OCI-LY1 (cell line): ENCODE data around the gene HDAC11.

Experiments
- EZH2 ChIP-seq: fragments of 200-600 bp; sonication (generic), shearing (Covaris generic); IDR thresholded peaks from 2 replicates; pipeline ENCODE4 v1.8.0; 2017; ENCODE audit warnings: borderline replicate concordance, mixed run types, mild to moderate bottlenecking, antibody characterized with exemption, low read length, moderate library complexity, mixed read lengths
- TF ChIP-seq, protein P1 (sequence below): fragments of 200-600 bp; sonication (generic), shearing (Covaris generic); IDR thresholded peaks from 2 replicates; pipeline ENCODE4 v1.5.1; 2017; ENCODE audit warnings: mild to moderate bottlenecking, antibody characterized with exemption, low read length, moderate library complexity, mixed read lengths

DNA sequence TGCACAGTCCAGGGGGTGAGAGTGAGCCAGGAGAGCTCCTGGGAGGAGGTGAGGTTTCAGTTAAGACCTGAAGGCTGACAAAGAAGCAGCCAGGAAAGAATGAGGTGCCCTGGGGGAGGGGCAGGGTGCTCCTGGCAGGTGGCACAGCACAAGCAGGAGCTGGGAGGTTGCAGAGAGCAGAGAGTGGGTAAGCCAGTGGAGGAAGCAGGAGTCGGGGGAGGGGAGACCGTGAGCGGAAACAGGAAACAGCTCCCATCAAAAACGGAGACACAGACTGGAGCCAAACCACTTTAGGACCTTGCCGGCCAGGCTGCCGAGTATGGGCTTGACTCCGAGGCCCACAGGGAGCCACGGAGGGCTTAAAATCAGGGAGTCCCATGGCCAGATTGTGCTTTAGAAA is 56.7 kb downstream of the HDAC11 start:
- TF ChIP-seq, protein P1, sequence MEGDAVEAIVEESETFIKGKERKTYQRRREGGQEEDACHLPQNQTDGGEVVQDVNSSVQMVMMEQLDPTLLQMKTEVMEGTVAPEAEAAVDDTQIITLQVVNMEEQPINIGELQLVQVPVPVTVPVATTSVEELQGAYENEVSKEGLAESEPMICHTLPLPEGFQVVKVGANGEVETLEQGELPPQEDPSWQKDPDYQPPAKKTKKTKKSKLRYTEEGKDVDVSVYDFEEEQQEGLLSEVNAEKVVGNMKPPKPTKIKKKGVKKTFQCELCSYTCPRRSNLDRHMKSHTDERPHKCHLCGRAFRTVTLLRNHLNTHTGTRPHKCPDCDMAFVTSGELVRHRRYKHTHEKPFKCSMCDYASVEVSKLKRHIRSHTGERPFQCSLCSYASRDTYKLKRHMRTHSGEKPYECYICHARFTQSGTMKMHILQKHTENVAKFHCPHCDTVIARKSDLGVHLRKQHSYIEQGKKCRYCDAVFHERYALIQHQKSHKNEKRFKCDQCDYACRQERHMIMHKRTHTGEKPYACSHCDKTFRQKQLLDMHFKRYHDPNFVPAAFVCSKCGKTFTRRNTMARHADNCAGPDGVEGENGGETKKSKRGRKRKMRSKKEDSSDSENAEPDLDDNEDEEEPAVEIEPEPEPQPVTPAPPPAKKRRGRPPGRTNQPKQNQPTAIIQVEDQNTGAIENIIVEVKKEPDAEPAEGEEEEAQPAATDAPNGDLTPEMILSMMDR = no peak
- no peak for TF ChIP-seq EZH2
